ENCODE data around the gene PPME1.

The PPME1 gene

DNA sequence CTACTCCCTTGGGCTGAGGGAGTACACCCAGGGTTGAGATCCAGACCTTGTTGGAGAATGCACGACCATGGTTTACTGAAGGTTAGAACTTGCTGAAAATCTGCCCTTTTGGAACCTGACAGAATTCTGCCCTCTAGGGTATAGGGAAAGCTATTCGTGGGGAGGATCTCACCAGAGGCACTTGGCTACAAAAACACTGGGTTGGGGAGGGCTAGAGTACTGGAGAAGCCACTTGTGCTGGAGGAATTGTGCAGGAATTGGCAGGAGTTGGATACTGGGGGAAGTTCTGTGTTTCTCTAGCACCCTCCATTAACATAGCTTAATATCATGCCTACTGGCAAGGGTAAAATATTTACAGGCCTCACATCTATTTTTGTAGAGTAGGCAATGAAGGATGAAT is 55.8 kb downstream of the PPME1 start:
- DNase-seq (ENCODE audit: low read depth in 2 of 2): no peak

DNA sequence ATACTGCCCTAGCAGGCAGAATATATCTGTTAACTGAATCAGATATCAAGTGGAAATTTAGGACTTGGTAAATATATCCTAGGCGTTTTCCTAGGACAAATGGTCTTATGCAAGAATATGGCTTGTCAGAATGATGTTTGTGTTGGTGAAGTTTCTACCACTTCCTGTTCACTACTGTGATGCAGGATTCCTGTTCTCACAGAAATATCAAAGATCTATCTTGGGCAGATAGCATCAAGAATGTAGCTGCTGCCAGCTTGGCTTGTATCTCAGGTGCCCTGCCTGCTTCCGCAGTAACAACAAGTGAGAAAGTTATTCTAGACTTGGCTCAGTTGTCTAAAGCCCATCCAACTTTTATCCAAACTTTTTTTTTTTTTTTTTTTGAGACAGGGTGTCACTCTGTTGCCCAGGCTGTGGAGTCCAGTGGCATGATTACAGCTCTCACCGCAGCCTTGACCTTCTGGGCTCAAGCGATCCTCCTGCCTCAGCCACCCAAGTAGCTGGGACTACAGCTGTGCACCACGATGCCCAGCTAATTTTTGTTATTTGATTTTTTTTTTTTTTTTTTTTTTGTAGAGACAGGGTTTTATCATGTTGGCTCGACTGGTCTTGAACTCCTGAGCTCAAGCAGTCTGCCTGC is 61.3 kb downstream of the PPME1 start:
- no peak for DNase-seq (ENCODE audit: low read depth in 2 of 2)

DNA sequence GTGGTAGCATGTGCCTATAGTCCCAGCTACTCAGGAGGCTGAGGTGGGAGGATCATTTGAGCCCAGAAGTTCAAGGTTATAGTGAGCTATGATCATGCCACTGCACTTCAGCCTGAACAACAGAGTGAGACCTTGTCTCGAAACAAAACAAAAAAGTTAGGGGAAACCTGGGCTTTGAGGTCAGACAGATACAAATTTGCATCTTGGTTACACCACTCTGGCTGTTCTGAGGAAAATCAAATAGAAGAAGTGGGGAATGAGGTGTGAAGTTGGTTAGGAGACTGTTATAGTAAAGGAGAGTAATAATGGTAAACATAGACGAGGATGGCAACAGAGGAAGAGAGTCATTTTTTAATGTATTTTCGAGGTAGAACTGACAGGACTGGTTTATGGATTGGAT is 62.6 kb downstream of the PPME1 start:
- no peak for DNase-seq (ENCODE audit: low read depth in 2 of 2)

DNA sequence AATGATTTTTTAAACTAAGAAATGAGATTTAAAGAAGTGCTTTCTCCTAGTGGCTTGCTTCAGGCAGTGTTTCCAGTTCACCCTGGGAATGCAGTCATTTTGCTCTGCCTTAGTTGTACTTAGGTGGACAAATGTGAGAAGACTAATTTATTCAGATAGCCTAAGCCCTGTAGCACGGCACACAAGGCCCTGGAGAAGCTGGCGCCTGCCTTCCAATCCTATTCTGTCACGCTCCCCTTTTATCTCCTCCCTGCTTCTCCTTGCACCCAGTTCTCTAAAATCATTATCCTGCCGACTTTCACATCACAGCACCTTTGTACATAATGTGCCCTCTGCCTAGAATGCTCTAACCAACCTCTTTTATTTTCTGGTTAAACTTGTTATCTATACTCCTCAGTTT is 64.0 kb downstream of the PPME1 start:
- DNase-seq (ENCODE audit: low read depth in 2 of 2): no peak

DNA sequence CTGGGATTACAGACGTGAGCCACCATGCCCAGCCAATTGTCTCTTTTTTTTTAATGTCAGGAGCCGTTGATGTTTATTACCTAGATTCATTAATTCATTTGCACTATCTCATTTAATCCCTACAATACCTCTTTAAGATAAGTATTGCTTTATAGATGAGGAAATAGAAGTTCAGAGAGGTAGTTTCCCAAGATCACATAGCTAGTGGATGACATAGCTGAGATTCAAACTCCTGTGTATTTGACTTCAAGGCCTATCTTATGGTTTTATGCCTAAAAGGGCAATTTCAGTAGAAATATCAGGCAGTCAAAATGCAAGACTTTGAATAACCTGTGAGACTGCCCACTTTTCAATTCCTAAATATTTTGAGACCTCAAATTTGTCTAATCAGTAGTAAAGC is 66.5 kb downstream of the PPME1 start:
- DNase-seq (ENCODE audit: low read depth in 2 of 2): no peak

DNA sequence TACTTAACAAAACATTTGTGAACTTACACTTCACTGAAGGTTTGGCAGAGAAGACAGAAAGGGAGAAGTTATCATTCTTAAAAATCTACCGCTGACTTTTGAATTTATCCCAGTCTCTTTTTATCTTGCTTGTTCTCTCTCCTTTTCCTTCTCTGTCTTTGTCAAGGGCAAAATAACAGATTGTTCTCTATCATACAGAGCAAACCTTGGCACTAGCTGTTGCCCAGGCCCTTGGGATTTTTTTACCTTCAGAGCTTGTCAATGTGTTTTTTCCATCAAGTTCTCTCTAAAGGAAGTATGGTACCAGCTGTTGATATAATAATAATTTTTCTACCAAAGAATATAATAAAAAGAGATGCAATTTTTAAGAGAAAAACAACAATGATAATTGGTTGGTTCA is 67.2 kb downstream of the PPME1 start:
- no peak for DNase-seq (ENCODE audit: low read depth in 2 of 2)

DNA sequence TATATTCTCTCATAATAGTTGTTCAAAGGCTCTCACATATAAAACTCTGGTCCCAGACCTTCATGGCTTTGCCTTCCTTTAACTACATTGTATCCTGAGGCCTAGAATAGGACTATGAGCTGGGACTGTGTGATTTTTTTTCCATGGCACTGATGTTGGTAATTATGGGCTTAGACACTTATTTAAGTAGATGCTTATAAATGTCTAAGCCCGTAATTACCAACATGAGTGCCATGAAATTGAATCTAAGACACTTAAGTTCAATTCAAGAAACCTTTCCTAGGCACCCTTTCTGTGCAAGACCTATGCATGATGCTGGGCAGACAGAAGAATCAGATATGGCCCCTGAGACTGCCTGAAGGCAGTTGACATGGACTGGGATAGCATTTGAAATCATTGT is 77.4 kb downstream of the PPME1 start:
- no peak for DNase-seq (ENCODE audit: low read depth in 2 of 2)

DNA sequence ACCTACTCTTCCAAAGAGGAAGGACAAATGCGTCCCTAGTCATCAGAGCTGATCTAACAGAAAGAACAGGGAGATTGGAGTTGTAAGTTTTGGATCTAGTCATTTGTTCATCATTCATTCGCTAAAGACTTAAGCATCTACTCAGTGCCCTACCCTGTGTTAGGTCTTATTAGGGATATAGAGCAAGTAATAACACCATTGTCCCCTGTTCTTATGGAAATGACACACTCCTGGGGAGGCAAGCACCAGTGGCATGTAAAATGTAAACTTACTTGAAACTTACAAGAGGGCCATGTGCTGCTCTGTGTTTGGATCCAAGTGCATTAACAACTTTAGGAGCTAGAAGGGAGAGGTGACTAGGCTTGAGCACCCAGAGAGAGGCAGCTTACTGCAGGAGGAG is 78.4 kb downstream of the PPME1 start:
- no peak for DNase-seq (ENCODE audit: low read depth in 2 of 2)

DNA sequence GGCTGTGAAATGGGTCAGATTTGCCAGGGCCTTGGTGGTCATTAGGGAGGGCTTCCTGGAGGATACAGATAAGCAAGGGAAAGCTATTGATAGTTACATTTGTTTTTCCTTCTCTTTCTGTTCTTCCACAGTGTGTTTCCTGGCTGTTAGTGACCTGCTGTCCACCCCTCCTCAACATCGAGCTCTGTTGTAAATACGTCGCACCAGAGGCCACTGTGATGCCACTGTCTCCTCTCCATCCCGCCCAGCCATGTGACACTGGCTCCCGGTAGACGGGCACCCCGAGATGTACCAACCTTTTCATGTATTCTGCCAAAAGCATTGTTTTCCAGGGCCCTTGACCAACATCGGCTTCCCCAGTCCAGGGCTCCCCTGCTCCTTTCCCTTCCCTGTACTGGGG is 82.3 kb downstream of the PPME1 start:
- DNase-seq (ENCODE audit: low read depth in 2 of 2): no peak

DNA sequence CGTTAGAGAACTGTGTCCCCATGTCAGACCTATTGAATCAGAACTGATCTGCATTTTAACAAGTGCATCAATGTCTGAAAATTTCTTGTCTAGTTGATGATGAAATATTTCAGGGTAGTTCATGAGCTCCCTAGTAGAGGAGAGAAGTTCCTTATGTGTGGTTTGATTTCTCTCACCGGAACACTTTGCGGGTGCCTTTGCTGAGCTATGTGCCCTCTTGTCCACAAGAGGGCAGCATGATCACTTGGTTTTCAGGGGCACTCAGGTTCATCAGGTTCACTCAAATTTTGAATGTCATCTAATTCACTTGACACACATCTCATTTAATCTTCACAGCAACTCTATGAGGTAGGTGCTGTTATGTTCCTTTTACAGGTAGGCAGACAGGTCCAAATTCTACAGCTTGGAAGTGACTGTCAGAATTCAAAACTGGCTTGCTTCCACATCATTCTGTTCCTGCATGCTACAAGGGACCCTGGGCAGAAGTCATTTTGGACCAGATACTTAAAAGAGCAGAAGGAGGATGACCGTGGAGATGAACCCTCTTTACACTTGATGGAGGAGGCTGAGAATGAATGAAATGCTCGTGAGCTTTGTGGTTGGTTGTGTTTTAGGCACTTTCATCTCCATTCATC is 84.8 kb downstream of the PPME1 start:
- peak; percentile 13 to 15 for DNase-seq (ENCODE audit: low read depth in 2 of 2)

DNA sequence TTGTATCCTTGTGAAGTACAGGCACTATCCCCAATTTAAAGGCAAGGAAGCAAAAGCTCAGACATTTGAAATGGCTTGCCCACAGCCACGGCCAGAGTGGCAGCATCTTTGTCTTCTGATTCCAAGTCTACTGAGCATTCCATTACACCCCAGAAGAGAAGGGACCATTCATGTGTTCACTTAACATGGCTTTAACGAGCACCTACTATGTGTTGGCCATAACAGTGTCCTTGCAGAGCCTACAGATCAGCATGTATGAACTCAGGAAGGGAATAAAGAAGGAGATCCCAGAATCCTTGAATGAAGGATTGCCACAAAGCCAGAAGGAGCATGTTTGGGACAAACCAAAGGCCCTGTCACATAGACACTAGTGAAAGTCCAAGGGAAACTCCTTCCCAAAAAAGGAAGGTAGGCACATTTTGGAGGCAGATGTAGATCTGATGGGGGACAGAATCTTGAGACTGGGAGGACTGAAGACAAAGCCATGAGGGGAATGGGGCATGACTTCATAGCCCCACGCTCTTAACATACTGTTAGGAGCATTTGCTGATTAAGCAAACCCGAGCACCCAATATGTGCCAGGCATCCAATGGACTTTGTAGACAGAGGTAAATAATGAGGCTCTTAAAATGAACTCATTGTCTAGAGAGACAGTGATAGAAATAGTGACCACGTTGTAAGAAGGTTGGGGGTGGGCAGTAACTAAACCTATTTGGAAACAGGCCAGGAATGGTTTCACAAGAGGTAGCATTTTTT is 85.5 kb downstream of the PPME1 start:
- no peak for DNase-seq (ENCODE audit: low read depth in 2 of 2)

DNA sequence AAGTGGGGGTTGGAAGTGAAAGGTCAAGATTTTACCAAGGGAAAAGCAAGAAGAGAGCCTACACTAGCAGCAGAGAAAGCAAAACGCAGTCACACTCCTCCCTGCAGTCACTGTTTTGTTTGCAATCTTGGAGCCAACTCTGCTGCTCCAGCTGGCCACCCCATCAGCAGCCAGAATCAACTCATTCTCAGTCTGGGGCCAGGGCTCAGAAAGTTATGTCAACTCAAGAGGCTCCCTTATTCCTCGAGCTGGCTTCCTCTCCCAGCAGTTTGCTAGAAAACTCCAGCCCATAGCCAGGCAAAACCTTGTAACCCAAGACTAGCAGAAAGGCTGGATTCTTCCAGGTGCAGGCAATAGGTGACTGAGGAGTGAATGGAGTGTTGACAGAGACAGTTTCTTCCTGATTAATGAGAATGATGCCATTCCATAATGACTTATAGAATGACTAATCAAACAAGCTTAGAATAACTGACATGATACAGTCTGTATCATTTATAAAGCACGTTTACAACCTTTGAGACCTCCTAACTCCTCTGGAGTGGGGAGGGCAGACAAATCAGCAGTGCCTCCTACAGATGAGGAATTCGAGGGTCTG is 87.0 kb downstream of the PPME1 start:
- DNase-seq (ENCODE audit: low read depth in 2 of 2): no peak

DNA sequence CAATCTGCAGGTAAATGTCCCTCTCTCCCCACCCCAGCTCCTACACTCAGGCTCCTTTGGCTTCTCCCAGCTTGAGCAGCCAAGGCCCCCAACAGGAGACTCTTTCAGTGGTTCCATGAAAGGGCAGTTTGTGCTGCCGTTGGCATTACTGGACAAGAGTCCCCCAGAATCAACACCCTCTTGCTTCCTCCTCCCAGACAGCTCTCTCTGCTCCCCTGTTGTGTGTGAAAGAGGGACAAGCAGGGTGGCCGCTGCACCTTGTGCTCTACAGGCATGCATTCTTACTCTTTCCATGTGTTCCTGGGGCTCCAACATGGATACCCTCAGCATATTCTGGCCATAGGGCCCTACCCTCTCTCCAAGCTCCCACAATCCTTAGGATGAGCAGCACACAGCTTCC is 91.6 kb downstream of the PPME1 start:
- no peak for DNase-seq (ENCODE audit: low read depth in 2 of 2)

DNA sequence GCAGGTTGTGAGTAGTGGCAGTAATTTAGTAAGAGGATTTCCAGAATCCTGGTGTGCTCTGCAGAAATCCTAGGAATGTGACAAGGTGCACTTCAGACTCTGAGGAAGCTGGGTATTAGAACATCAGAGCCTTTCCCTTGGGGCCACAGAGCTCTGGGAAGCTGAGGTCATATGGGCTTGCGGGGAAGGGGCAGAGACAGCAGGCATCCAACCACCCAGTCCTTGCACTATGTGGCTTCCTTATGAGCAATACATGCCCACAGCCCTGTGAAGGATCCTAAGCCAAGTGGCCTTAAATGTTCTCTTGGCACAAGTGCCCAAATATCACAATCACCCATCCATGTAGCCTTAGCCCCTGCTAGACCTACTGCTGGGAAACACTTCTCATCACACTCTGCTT is 94.2 kb downstream of the PPME1 start:
- DNase-seq (ENCODE audit: low read depth in 2 of 2): no peak

DNA sequence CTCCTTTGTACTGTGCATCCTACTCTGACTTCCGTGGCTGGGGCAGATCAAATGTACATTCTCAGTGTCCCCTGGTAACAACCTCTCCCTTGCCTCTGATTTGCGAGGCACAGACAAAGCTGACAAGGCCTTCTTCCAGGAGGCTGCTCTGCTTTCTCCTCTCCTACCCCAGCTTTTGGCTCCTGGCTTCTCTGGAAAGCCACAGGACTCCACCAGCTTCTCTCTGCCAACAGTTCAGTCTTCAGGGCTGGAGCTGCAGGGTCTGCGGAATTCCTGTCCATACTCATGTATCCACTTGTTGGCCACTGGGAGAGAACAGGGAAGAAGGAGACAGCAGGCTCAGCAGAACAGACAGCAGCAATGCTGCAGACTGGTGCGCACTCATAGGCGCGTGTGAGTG is 95.9 kb downstream of the PPME1 start:
- DNase-seq (ENCODE audit: low read depth in 2 of 2): no peak

DNA sequence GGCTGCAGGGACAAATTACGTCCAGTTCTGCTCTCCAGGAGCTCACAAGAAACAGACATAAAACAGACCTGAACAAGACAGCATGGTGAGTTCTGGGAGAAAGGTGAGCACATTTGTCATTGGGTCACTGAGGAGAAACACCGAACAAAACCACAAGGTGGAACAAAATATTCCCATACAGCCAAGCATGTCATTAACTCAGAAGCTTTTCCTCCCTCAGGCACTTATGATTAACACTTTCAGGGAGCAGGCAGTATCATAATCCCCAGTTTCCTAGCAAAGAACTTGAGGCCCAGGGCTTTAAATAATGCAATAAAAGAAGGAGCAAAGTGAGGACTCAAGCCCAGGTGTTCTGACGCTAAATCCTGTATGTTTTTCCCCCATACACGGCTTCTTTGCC is 97.4 kb downstream of the PPME1 start:
- no peak for DNase-seq (ENCODE audit: low read depth in 2 of 2)

DNA sequence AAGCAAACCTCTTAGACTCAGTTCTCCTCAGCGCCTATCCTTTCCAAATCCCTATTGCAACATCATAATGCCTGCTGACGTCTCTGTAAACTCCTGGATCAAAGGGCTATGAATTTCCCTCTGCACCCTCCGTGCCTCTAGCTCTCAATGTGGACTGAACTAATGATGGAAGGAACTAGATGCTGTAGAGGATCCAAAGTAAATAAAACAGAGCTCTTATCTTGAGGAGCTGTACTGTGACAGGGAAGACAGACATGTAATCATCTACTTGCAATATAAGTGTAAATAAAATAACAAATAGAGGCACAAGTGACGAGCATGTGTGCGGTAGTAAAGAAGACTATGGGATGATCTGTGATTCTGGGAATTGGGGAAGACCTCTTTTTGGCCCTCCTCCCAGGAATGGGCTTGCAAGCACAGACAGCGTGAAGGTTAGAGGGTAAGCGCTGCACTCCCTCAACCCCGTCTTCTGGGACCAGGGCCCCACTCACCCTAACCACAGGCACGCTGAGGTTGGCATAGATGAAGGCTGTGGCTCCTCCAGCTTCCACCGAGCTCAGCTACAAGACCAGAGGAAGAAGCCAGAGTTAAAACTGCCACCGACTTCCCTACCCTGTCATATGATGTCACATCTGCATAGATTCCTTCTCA is 98.2 kb downstream of the PPME1 start:
- no peak for DNase-seq (ENCODE audit: low read depth in 2 of 2)

DNA sequence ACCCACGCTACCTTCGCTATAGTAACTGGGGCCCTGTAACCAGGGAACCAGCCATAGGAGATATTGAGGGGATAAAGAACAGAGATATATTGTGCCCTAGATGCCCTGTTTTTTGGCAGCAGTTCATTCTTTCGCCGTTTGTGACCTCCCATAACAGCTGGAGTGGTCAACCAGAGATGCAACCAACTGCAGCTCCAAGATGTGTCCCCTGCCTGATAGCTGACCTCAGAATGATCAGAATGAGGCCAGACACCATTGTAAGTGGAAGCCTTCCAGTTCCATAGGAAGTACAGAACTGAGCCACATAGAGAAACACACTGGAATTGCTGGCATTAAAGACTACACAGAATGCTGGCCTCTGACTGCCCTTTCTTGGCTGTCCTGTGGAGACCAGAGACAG is 101.2 kb downstream of the PPME1 start:
- no peak for DNase-seq (ENCODE audit: low read depth in 2 of 2)

DNA sequence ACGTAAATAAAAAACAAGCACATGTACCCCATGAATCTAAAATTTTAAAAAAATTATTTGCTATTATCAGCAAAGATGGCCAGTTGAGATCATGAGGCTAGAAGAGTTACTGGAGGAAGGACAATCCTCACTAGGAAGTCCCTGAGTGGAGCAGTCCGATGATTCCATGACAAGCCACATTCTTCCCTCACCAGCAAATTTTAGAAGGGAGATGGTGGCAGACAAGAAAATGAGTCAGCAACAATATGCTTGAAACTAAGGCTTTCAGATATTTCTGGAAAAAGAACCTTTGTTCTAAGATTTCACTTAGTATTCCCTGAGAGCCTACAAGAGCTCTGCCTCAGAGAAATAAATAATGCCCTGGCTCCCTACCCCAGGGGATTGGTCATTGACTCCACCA is 105.5 kb downstream of the PPME1 start:
- DNase-seq (ENCODE audit: low read depth in 2 of 2): no peak

DNA sequence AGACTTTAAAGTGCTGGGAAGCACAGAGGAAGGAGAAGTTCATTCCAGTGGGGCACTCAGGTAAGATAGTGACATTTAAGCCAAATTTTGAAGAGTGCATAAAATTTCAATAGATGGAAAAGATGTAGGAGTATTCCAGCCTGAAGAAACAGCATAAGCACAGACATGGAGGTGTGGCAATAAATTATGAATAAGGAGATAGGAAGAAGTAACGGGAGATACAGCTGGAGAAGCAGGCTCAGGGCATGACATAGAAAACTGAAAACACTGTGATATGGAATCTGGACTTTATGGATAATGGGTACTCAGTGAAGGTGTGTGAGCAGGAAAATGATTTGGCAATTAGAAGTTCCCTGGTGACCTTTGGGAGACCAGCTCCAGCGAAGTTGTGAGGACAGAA is 107.0 kb downstream of the PPME1 start:
- no peak for DNase-seq (ENCODE audit: low read depth in 2 of 2)

DNA sequence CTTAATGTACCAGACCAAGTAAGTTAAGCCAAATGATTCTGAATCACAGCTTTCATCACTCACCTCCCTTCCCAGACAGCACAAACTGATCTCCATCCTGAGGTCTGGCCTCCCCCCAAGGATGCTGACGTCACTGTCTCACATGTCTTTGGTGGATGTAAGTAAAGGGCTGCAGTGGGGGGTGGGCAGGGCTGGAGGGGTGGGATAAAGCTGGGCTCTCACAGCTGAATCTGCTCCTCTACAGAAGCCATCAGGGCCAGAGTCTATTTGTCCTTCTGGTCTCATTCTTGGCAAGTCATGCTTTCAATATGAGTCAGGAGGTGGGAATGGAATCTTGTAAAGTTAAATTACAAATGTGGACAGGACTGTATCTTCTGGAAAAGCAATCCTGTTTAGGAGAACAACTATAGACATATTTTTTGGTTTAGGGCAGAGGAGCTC is 107.7 kb downstream of the PPME1 start:
- no peak for DNase-seq (ENCODE audit: low read depth in 2 of 2)

DNA sequence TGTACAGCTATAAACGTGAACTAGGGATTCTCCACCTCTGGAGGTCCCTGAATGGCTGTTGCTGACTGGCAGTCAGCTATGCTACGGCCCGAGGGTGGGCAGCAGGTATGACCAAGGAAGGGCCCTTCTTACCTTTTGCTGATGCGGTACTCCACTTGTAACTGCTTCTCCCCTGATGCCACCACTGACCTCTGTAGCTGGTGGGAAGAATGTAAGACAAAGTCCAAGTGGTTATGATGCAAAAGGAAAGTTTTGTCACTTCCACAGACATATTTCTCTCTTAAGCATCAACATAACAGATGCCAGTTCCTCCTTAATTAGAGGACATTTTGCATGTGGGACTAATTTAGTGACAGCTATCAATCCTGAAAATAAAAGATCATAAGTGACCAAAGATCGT is 108.2 kb downstream of the PPME1 start:
- no peak for DNase-seq (ENCODE audit: low read depth in 2 of 2)

Measured in activated CD4-positive, alpha-beta T cell treated with anti-CD3 and anti-CD28 coated beads for 24 hours (primary cell).